Fibroblast of skin of left biceps (primary cell): ENCODE results near the gene KCTD11.

Source experiments
- DNase-seq, 2 experiments: peaks; one replicate each; pipeline ENCODE4 v3.0.0-alpha.2; 2013; ENCODE audit warnings: low read depth in 2 of 2

The KCTD11 gene

GRCh38 chr17:7374353-7374752 is 22.4 kb downstream of the KCTD11 start:
- DNase-seq, result no peak

- no peak for DNase-seq
Measured at GRCh38 chr17:7379134-7379533, 27.2 kb downstream of the KCTD11 start.

GRCh38 chr17:7380321-7380720 is 28.4 kb downstream of the KCTD11 start:
- no peak for DNase-seq

GRCh38 chr17:7380855-7381683 is 29.1 kb downstream of the KCTD11 start, which contains the start of gene TNK1:
Gene TNK1, plus strand, starts transcription at chr17:7381089. Its CDS starts 1,838 bp downstream, at chr17:7382927.
- DNase-seq, result no peak

GRCh38 chr17:7382901-7383300 is 30.9 kb downstream of the KCTD11 start:
- DNase-seq, result no peak

- DNase-seq, result no peak
Measured at GRCh38 chr17:7383371-7383741, 31.4 kb downstream of the KCTD11 start.

- DNase-seq, result no peak
Measured at GRCh38 chr17:7383742-7384488, 32.0 kb downstream of the KCTD11 start.

- no peak for DNase-seq
Measured at GRCh38 chr17:7384489-7385081, 32.6 kb downstream of the KCTD11 start.

- DNase-seq, result no peak
Measured at GRCh38 chr17:7388856-7389255, 36.9 kb downstream of the KCTD11 start.

GRCh38 chr17:7389924-7390910 is 38.3 kb downstream of the KCTD11 start:
- DNase-seq, result no peak

GRCh38 chr17:7391307-7391706 is 39.3 kb downstream of the KCTD11 start:
- DNase-seq, result no peak

GRCh38 chr17:7392696-7393612 is 41.0 kb downstream of the KCTD11 start:
- DNase-seq, result no peak

- DNase-seq, result no peak
Measured at GRCh38 chr17:7393613-7394451, 41.9 kb downstream of the KCTD11 start.

- DNase-seq, result peak; percentile 40 to 52
Measured at GRCh38 chr17:7394452-7395191, 42.7 kb downstream of the KCTD11 start, which contains the start of gene PLSCR3. Gene PLSCR3, minus strand, starts transcription at chr17:7394525. Its CDS starts 415 bp downstream, at chr17:7394110.

GRCh38 chr17:7396147-7396546 is 44.2 kb downstream of the KCTD11 start:
- no peak for DNase-seq

GRCh38 chr17:7398612-7399011 is 46.6 kb downstream of the KCTD11 start:
- no peak for DNase-seq

GRCh38 chr17:7403043-7403726 is 51.2 kb downstream of the KCTD11 start:
- DNase-seq, result no peak

- DNase-seq, result no peak
Measured at GRCh38 chr17:7403727-7403976, 51.7 kb downstream of the KCTD11 start.
